Prostate gland (tissue), 2 donors: ENCODE results near the gene MYCBP2. TPM values are rescaled to one million over a fixed set of nuclear protein-coding genes. Genes with fewer than 3 reads are reported as not detected.
A peak's percentile ranks its signal among the peaks of the same experiment; 100 is the strongest.

Experiments
- DNase-seq: peaks from one replicate; pipeline ENCODE4 v3.0.0-alpha.2; 2019; ENCODE audit warnings: low spot score
- H3K27ac ChIP-seq, 2 donors: fragments of 200-600 bp; sonication (generic); 2 replicates each; pipeline ENCODE4 v1.5.1; 2017 to 2019
- H3K27me3 ChIP-seq: fragments of 200-600 bp; sonication (generic); replicated peaks from 2 replicates; pipeline ENCODE4 v1.5.1; 2019; ENCODE audit not compliant: insufficient read depth
- H3K36me3 ChIP-seq, 2 donors: fragments of 200-600 bp; sonication (generic); 1 replicate in 1 of 2; 2 replicates in 1 of 2; pipeline versions ENCODE4 v1.5.1 to v1.8.1; 2017 to 2019
- H3K4me1 ChIP-seq: fragments of 200-600 bp; sonication (generic); replicated peaks from 2 replicates; pipeline ENCODE4 v1.5.1; 2019
- H3K4me3 ChIP-seq, 2 donors: fragments of 200-600 bp; sonication (generic); 2 replicates each; pipeline ENCODE4 v1.5.1; 2017 to 2019
- H3K9me3 ChIP-seq: fragments of 200-600 bp; sonication (generic); 2 replicates; pipeline ENCODE4 v1.5.1; 2017
- CTCF ChIP-seq, 4 experiments: fragments of 200-600 bp in 2 of 4; fragments of 450-650 bp in 2 of 4; sonication (generic) in 2 of 4; IDR thresholded peaks; 1 replicate in 3 of 4; 2 replicates in 1 of 4; pipeline ENCODE4 v1.5.1; 2016 to 2019; ENCODE audit warnings: antibody characterized with exemption in 4 of 4, mild to moderate bottlenecking in 2 of 4, moderate library complexity in 2 of 4
- POLR2A ChIP-seq: fragments of 450-650 bp; IDR thresholded peaks from one replicate; pipeline ENCODE4 v1.6.1; 2016; ENCODE audit warnings: antibody characterized with exemption, mild to moderate bottlenecking
- POLR2AphosphoS5 ChIP-seq: sonication (generic); formaldehyde crosslinking; IDR thresholded peaks from one replicate; pipeline ENCODE4 v1.6.1; 2017; ENCODE audit warnings: antibody characterized with exemption
- WGBS: methylation state at CpG from one replicate; pipeline ENCODE4 v1.1.5; 2018; 5-methylcytosine and 5-hydroxymethylcytosine counted together
- intact Hi-C: fragments of 100-400 bp; cut with DNase I; formaldehyde crosslinking; loops from one replicate; pipeline ENCODE4 v1.14.2; 2022
- total RNA-seq, 2 donors: library from RNA; depleted of rRNA; stranded (reverse); fragments of >200 nt; gene quantifications; one replicate each; pipeline ENCODE4 v1.1.0, GENCODE V29; 2016

Gene MYCBP2
- total RNA-seq, 2 donors from 2014 or later: 127 to 132 TPM

- H3K4me1 ChIP-seq: no peaks in the 10 kb centered on the region
- DNase-seq: no peak
- no peak overlapping the region for H3K27ac ChIP-seq
- no peaks in the 10 kb centered on the region for H3K27me3 ChIP-seq
- no peaks in the 10 kb centered on the region for H3K9me3 ChIP-seq
- no peaks in the 10 kb centered on the region for H3K36me3 ChIP-seq
- H3K4me3 ChIP-seq: no peak overlapping the region
- intact Hi-C loops: no loop called here
- 75% methylated on average over 2 of the region's 2 CpGs for WGBS
- TF ChIP-seq POLR2AphosphoS5: no peak
- TF ChIP-seq POLR2A: no peak
- no peak for TF ChIP-seq CTCF (IDR thresholded peaks at IDR 0.05)
Measured at GRCh38 chr13:77331421-77331820, 4.5 kb upstream of the MYCBP2 start.

- Histone ChIP-seq H3K27ac (peak overlapping the region; percentile 83 to 89), H3K27me3 (no peaks in the 10 kb centered on the region), H3K36me3 (no peaks in the 10 kb centered on the region), H3K4me3 (peak overlapping the region; percentile 57 to 76), H3K4me1 (no peaks in the 10 kb centered on the region), H3K9me3 (no peaks in the 10 kb centered on the region)
- no peak for DNase-seq
- TF ChIP-seq POLR2A (no peak), POLR2AphosphoS5 (peak; percentile 2), CTCF (IDR thresholded peaks at IDR 0.05) (peak in 1 of 4 experiments; percentile 0)
- intact Hi-C loops: loop anchor here (10.0 kb wide), 1 partner anchor 65 kb away; no protein-coding TSS in a partner anchor
- WGBS: under 1% methylated on average over 17 of the region's 17 CpGs
Measured at GRCh38 chr13:77329911-77330584, 3.2 kb upstream of the MYCBP2 start.

- intact Hi-C loops: loop anchor here (10.0 kb wide), 1 partner anchor 65 kb away; no protein-coding TSS in a partner anchor
- WGBS: under 1% methylated on average over 46 of the region's 46 CpGs
- Histone ChIP-seq H3K4me3 (peak overlapping the region; percentile 57 to 76), H3K4me1 (no peaks in the 10 kb centered on the region), H3K27me3 (no peaks in the 10 kb centered on the region), H3K36me3 (no peaks in the 10 kb centered on the region), H3K9me3 (no peaks in the 10 kb centered on the region), H3K27ac (peak overlapping the region; percentile 83 to 89)
- peak; percentile 88 for DNase-seq
- TF ChIP-seq POLR2A (peak; percentile 51), CTCF (IDR thresholded peaks at IDR 0.05) (peak in 2 of 4 experiments; percentile 6 to 10), POLR2AphosphoS5 (peak; percentile 92)
Measured at GRCh38 chr13:77329133-77329910, 2.4 kb upstream of the MYCBP2 start.

- DNase-seq: no peak
- TF ChIP-seq POLR2AphosphoS5: no peak
- TF ChIP-seq POLR2A: no peak
- no peak for TF ChIP-seq CTCF (IDR thresholded peaks at IDR 0.05)
- H3K9me3 ChIP-seq: no peaks in the 10 kb centered on the region
- H3K27me3 ChIP-seq: no peaks in the 10 kb centered on the region
- H3K36me3 ChIP-seq: no peaks in the 10 kb centered on the region
- no peaks in the 10 kb centered on the region for H3K4me1 ChIP-seq
- 5% methylated on average over 4 of the region's 4 CpGs for WGBS
- intact Hi-C loops: loop anchor here (10.0 kb wide), 1 partner anchor 64 kb away; no protein-coding TSS in a partner anchor
- H3K4me3 ChIP-seq: peak overlapping the region; percentile 57 to 76
- H3K27ac ChIP-seq: peak overlapping the region; percentile 83 to 89
Measured at GRCh38 chr13:77328819-77329132, 1.9 kb upstream of the MYCBP2 start.
